Measurements from ENCODE around the gene MRPL52. TPM values are rescaled to one million over a fixed set of nuclear protein-coding genes. Genes with fewer than 3 reads are reported as not detected.

The MRPL52 gene
- total and polyA plus RNA-seq, 2 of the 13 experiments (the other 11 are each of a cell fraction or from before 2014, with no cell fraction given) = 118 to 329 TPM

GRCh38 chr14:22829661-22830442, at the start of gene MRPL52 (continued):
- TF ChIP-seq ZNF281 (CRISPR knock-in tag; IDR thresholded peaks at IDR 0.05; ENCODE audit: borderline replicate concordance) = no peak; the same call in 1 of the 2 replicates
- no peak for TF ChIP-seq DDIT3 (CRISPR knock-in tag; IDR thresholded peaks at IDR 0.05)
- no peak for TF ChIP-seq RAD51 (IDR thresholded peaks at IDR 0.05; ENCODE audit: borderline replicate concordance)
- TF ChIP-seq HNRNPH1 (optimal IDR thresholded peaks at IDR 0.05; ENCODE audit: low read depth, low read length) = peak; percentile 44
- no peak for TF ChIP-seq SRSF4 (IDR thresholded peaks at IDR 0.05; ENCODE audit: low read depth, low read length, poor library complexity, severe bottlenecking)
- TF ChIP-seq EP300 (IDR thresholded peaks at IDR 0.05; ENCODE audit: low read depth in 2 of 2, low read length in 2 of 2) = peak in 1 of 2 experiments; percentile 69; a peak in 1 of 4 replicates
- TF ChIP-seq EP300 (CRISPR knock-in tag; IDR thresholded peaks at IDR 0.05; ENCODE audit: borderline replicate concordance) = peak; percentile 23; the same call in 1 of the 2 replicates
- no peak for TF ChIP-seq MBD4 (IDR thresholded peaks at IDR 0.05; ENCODE audit: borderline replicate concordance, low read length)
- TF ChIP-seq ZNF256 (CRISPR knock-in tag; conservative IDR thresholded peaks at IDR 0.05) = no peak; the same call in 1 of the 2 replicates
- no peak; the same call in 1 of the 2 replicates for TF ChIP-seq GATAD2A (CRISPR knock-in tag; IDR thresholded peaks at IDR 0.05)
- TF ChIP-seq ZBTB8A (CRISPR knock-in tag; IDR thresholded peaks at IDR 0.05; ENCODE audit: borderline replicate concordance, low read depth) = peak; percentile 55; the same call in 1 of the 2 replicates
- TF ChIP-seq HIVEP1 (CRISPR knock-in tag; IDR thresholded peaks at IDR 0.05) = peak; percentile 71
- TF ChIP-seq KAT2B (IDR thresholded peaks at IDR 0.05; ENCODE audit: borderline replicate concordance, low read depth, low read length) = no peak
- TF ChIP-seq PRMT3 (CRISPR knock-in tag; IDR thresholded peaks at IDR 0.05; ENCODE audit: borderline replicate concordance, low read depth) = no peak
- TF ChIP-seq CHD4 (IDR thresholded peaks at IDR 0.05; ENCODE audit: borderline replicate concordance, low read length) = no peak
- no peak for TF ChIP-seq FUBP1 (CRISPR knock-in tag; IDR thresholded peaks at IDR 0.05; ENCODE audit: borderline replicate concordance)
- peak; percentile 64 for TF ChIP-seq ZBTB26 (CRISPR knock-in tag; IDR thresholded peaks at IDR 0.05; ENCODE audit: borderline replicate concordance)
- peak; percentile 86; the same call in 1 of the 2 replicates for TF ChIP-seq ZNF558 (CRISPR knock-in tag; IDR thresholded peaks at IDR 0.05; ENCODE audit: borderline replicate concordance)
- peak; percentile 87 for TF ChIP-seq ZNF18 (CRISPR knock-in tag; IDR thresholded peaks at IDR 0.05; ENCODE audit: insufficient replicate concordance)
- peak; percentile 82; the same call in 1 of the 2 replicates for TF ChIP-seq MEIS1 (CRISPR knock-in tag; IDR thresholded peaks at IDR 0.05; ENCODE audit: borderline replicate concordance)

Data from HepG2 (cell line).